Esophagus muscularis mucosa (tissue), 4 donors: ENCODE measurements around the gene VSNL1. TPM values are rescaled to one million over a fixed set of nuclear protein-coding genes. Genes with fewer than 3 reads are reported as not detected.

Source experiments
- DNase-seq: peaks from one replicate; pipeline ENCODE4 v3.0.0-alpha.2; 2017; ENCODE audit errors: extremely low spot score
- H3K27ac ChIP-seq, 4 donors: fragments of 200-600 bp; sonication (generic); replicated peaks in 1 of 4; 1 replicate in 3 of 4; 2 replicates in 1 of 4; pipeline ENCODE4 v1.5.1; 2016 to 2019; ENCODE audit warnings: mild to moderate bottlenecking in 1 of 4
- H3K27me3 ChIP-seq, 4 donors: fragments of 200-600 bp; sonication (generic); one replicate each; pipeline versions ENCODE4 v1.5.1 to v1.6.0; 2016 to 2019
- H3K36me3 ChIP-seq, 4 donors: fragments of 200-600 bp; sonication (generic); one replicate each; pipeline ENCODE4 v1.5.1; 2016 to 2019
- H3K4me1 ChIP-seq, 4 donors: fragments of 200-600 bp; sonication (generic); one replicate each; pipeline ENCODE4 v1.5.1; 2016 to 2019
- H3K4me3 ChIP-seq, 4 donors: fragments of 200-600 bp; sonication (generic); 1 replicate in 2 of 4; 2 replicates in 2 of 4; pipeline ENCODE4 v1.5.1; 2016 to 2019; ENCODE audit warnings: mild to moderate bottlenecking in 4 of 4, moderate library complexity in 1 of 4
- H3K9me3 ChIP-seq, 4 donors: fragments of 200-600 bp; sonication (generic); 1 replicate in 3 of 4; 2 replicates in 1 of 4; pipeline ENCODE4 v1.5.1; 2016 to 2019
- CTCF ChIP-seq, 3 experiments: fragments of 200-600 bp in 2 of 3; fragments of 450-650 bp in 1 of 3; sonication (generic) in 2 of 3; IDR thresholded peaks; one replicate each; pipeline ENCODE4 v1.5.1; 2017 to 2019; ENCODE audit warnings: antibody characterized with exemption in 3 of 3, mild to moderate bottlenecking in 2 of 3, moderate library complexity in 1 of 3
- EP300 ChIP-seq: sonication (generic); formaldehyde crosslinking; IDR thresholded peaks from one replicate; pipeline ENCODE4 v1.6.1; 2017; ENCODE audit warnings: antibody characterized with exemption
- POLR2A ChIP-seq: fragments of 450-650 bp; IDR thresholded peaks from one replicate; pipeline ENCODE4 v1.6.1; 2017; ENCODE audit warnings: antibody characterized with exemption, moderate library complexity, mild to moderate bottlenecking, low read depth
- POLR2AphosphoS5 ChIP-seq, 2 donors: sonication (generic); formaldehyde crosslinking; IDR thresholded peaks; one replicate each; pipeline ENCODE4 v1.6.1; 2017; ENCODE audit warnings: antibody characterized with exemption in 2 of 2
- WGBS: methylation state at CpG from one replicate; pipeline ENCODE4 v1.1.5; 2018; 5-methylcytosine and 5-hydroxymethylcytosine counted together
- intact Hi-C: fragments of 100-400 bp; cut with DNase I; formaldehyde crosslinking; loops from one replicate; pipeline ENCODE4 v1.15.1; 2023
- total RNA-seq, 4 donors: library from RNA; depleted of rRNA; stranded (reverse); fragments of >200 nt; gene quantifications; one replicate each; pipeline versions ENCODE4 v1.1.0 to v1.2.1, GENCODE V29; 2016

The VSNL1 gene
- total RNA-seq, 4 donors from 2014 or later: 0.17 to 4.6 (median 2.1) TPM; not detected in 1

GRCh38 chr2:17620841-17621240 lies 80.3 kb downstream of the VSNL1 start:
- H3K27ac ChIP-seq: no peak overlapping the region
- intact Hi-C loops: no loop called here

GRCh38 chr2:17621781-17622180 lies 81.3 kb downstream of the VSNL1 start:
- no peak for TF ChIP-seq CTCF (IDR thresholded peaks at IDR 0.05)
- TF ChIP-seq POLR2A: no peak
- TF ChIP-seq EP300: no peak
- TF ChIP-seq POLR2AphosphoS5 (IDR thresholded peaks at IDR 0.05): no peak
- Histone ChIP-seq H3K27me3 (no peaks in the 10 kb centered on the region), H3K27ac (no peak overlapping the region), H3K9me3 (no peaks in the 10 kb centered on the region), H3K4me1 (peaks cover 13 to 20% (median 18%) of the 10 kb centered on the region in 4 donors), H3K4me3 (no peak overlapping the region), H3K36me3 (no peaks in the 10 kb centered on the region)
- intact Hi-C loops: no loop called here
- no peak for DNase-seq
- WGBS: 71% methylated on average over 2 of the region's 2 CpGs

More at GRCh38 chr2:17620841-17621240, 80.3 kb downstream of the VSNL1 start:
- no peaks in the 10 kb centered on the region for H3K36me3 ChIP-seq
- no peak for DNase-seq
- H3K4me1 ChIP-seq: peaks cover 13 to 23% (median 19%) of the 10 kb centered on the region in 4 donors
- H3K9me3 ChIP-seq: no peaks in the 10 kb centered on the region
- no peaks in the 10 kb centered on the region for H3K27me3 ChIP-seq
- TF ChIP-seq POLR2A (no peak), CTCF (IDR thresholded peaks at IDR 0.05) (no peak), EP300 (no peak), POLR2AphosphoS5 (IDR thresholded peaks at IDR 0.05) (no peak)
- no peak overlapping the region for H3K4me3 ChIP-seq

GRCh38 chr2:17625446-17625845 lies 85.0 kb downstream of the VSNL1 start:
- no peak for DNase-seq
- Histone ChIP-seq H3K27ac (no peak overlapping the region), H3K4me3 (no peak overlapping the region), H3K4me1 (peaks cover 6 to 22% (median 13%) of the 10 kb centered on the region in 4 donors), H3K36me3 (no peaks in the 10 kb centered on the region), H3K9me3 (no peaks in the 10 kb centered on the region), H3K27me3 (no peaks in the 10 kb centered on the region)
- TF ChIP-seq POLR2A: no peak
- TF ChIP-seq CTCF (IDR thresholded peaks at IDR 0.05): no peak
- TF ChIP-seq EP300: no peak
- no peak for TF ChIP-seq POLR2AphosphoS5 (IDR thresholded peaks at IDR 0.05)
- 79% methylated on average over 3 of the region's 3 CpGs for WGBS
- intact Hi-C loops: no loop called here

- Histone ChIP-seq H3K4me1 (peaks cover 0 to 9% (median 0%) of the 10 kb centered on the region in 4 donors), H3K27ac (no peak overlapping the region), H3K4me3 (no peak overlapping the region), H3K36me3 (no peaks in the 10 kb centered on the region), H3K9me3 (no peaks in the 10 kb centered on the region), H3K27me3 (no peaks in the 10 kb centered on the region)
- no peak for DNase-seq
- intact Hi-C loops: no loop called here
- TF ChIP-seq EP300 (no peak), POLR2A (no peak), CTCF (IDR thresholded peaks at IDR 0.05) (no peak), POLR2AphosphoS5 (IDR thresholded peaks at IDR 0.05) (no peak)
- 100% methylated on average over 3 of the region's 3 CpGs for WGBS
Observed at GRCh38 chr2:17626986-17627385, 86.5 kb downstream of the VSNL1 start.

- DNase-seq: no peak
- Histone ChIP-seq H3K36me3 (no peaks in the 10 kb centered on the region), H3K9me3 (no peaks in the 10 kb centered on the region), H3K4me1 (peaks cover 0 to 9% (median 0%) of the 10 kb centered on the region in 4 donors), H3K4me3 (no peak overlapping the region), H3K27me3 (no peaks in the 10 kb centered on the region), H3K27ac (no peak overlapping the region)
- TF ChIP-seq EP300: no peak
- TF ChIP-seq POLR2A: no peak
- TF ChIP-seq CTCF (IDR thresholded peaks at IDR 0.05): no peak
- 69% methylated on average over 2 of the region's 2 CpGs for WGBS
- intact Hi-C loops: no loop called here
Observed at GRCh38 chr2:17627434-17627833, 86.9 kb downstream of the VSNL1 start.
